GM21619 (cell line): ENCODE data around the gene TUT1.
"Not testable (repeated sequence)": the region's sequence is repeated elsewhere in the genome, so short reads cannot be mapped to it uniquely, and the experiment has no call there.

Experiments used
- ATAC-seq: cut with Tn5 transposase; IDR thresholded peaks from one replicate; pipeline ENCODE4 v1.9.1; 2021; ENCODE audit not compliant: unreplicated experiment

The TUT1 gene

GRCh38 chr11:62556875-62557631 lies 34.3 kb downstream of the TUT1 start:
- peak; percentile 27 for ATAC-seq

DNA sequence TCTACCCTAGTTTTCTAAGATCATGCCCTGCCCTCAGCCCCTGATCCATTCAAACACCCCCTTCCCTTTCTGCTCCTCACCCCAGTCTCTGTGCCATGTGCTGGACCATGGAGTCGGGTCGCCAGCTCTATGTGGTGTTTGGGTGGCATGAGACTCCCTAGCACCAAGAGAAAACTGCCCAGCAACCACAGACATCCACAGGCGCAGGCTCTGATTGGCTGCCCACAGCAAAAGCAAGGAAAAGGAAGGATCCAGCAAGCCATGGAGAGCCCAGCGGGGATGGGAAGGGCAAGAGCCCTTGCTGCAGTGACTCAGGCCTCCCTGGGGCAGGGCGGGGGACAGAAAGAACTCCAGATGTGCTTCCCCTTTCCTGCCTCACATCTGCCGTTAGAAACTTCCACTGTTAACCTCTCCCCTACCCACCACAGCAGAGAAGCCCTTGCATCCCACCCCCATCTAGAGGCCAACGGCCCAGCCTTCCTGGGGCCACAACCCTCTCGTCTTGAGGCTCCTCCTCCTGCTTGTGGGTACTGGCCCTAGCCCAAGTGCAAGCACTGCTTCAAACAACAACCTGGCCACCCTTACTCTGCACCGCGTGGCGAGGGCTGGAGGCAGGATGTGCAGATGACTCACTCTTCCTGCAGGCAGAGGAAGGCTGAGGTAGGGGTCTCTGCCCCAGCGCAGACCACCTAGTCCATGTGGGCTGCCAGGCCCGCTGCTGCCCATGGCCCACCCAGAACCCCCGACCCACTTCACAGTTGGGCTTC lies 35.0 kb downstream of the TUT1 start:
- peak; percentile 32 for ATAC-seq

DNA sequence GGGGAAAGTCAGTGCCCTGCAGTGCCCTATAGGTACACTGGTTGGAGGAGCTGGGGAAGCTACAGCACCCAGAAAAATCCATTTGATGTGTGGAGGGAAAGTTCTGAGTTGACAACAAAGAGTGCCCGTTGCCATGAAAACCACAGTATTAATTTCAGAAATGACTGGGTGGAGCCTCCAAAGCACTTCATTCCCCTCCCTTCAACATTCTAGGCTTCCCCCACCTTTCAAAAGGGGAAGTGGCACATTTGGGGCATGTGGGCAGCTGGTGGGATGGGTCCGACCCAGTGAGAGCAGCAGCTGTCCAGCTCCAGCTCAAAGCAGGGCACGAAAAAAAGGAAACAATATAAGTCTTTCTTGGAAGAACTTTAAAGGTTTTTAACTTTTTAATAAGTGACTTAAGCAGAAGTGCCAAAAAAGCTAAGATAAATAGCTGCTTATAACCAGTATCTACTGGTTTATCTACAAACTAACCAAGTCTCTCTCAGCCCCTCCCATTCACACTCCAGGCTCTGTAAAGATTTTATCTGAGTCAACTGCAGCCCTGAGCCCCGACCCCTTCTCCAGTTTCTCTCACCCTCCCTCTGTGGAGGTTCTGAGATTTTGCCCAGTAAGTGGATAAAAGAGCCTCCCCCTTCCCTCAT lies 35.7 kb downstream of the TUT1 start:
- peak; percentile 23 for ATAC-seq

DNA sequence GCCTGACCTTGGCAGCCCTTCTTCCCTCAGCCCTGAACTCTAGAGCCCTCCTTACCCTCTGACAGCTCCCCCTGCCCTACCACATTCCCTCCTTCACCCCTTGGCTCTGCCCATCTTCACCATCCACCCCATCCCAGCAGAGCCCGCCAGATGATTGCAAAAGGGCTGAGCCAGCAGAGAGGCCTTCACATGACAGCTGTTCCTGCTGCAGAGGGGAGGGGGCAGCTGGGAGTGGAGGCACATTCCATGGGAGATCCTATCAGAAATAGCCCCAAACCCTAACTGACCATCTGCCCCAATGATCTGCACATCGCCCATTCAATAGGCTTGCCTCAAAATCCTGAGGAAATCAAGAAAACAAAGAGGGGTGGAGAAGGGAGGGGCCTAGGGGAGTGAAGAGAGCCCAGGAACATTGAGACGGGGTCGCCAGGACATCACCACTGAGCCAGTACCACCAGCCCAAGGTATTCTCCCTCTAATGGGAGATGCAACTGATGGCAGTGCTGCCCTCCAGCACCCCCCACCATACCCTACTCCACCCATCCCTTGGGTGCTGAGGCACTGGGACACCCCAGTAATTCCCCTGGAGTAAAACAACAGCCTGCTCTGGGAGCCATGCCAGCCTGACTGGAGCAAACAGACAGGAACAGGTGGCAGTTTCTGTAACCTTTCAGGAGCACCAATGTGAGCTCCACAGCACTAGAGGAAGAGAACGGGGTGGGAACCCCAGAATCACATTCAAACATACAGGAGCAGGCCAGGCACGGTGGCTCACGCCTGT lies 36.7 kb downstream of the TUT1 start:
- ATAC-seq: no peak

DNA sequence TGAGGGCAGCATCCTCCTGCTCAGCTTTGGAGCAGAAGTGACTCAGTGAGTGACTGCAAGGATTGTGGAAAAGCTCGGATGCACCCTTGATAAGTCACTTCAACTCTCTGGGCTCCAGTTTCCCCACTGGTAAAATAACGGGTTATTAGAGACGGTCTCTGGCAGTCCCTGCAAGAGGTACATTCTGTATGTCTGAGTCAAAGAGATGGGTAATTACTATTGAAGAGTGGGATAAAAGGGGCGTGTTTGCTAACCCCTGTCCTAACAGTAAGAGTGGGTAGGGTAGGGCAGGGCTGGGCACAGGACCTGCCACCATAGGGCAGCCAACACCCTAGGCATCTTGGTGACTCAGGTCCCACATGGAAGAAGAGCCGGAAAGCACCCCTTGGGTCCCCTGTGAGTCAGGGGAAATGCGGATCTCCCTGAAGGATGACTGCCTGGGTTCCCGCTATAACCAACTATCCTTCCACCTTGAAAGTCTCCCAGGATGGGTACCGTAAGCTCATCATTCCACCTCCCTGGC lies 37.4 kb downstream of the TUT1 start:
- no peak for ATAC-seq

GRCh38 chr11:62553080-62553838 lies 38.1 kb downstream of the TUT1 start:
- no peak for ATAC-seq

DNA sequence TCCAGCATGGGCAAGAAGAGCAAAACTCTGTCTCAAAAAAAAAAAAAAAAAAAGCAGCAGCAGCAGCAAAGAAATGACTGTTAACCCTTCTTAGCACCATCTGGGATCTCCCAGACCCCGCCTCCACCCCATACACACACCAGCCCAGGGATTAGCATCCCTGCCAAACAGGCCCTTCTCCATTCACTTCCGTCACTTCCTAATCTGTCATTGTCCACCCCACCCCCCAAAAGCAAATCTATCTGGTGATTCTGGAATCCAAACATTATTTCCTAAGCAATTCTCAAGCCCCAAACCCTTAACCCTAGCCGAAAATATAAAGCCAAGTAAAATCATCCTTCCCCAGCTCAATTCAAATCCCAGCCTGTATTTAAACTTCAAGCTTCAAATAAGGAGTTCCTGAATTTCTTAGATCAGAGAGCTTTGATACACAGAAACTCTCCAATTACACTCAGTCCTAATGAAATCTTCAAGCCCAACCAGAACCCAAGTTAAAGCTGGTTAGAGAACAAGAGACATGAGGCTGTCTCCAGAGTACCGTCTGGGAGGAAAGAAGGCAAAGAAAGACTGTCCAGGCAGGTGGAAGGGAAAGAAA lies 38.7 kb downstream of the TUT1 start:
- ATAC-seq: no peak

- not testable (repeated sequence) for ATAC-seq
These were observed 40.8 kb downstream of the TUT1 start for GRCh38 chr11:62550478-62550877.

GRCh38 chr11:62548545-62549335 lies 42.6 kb downstream of the TUT1 start:
- ATAC-seq: no peak

- no peak for ATAC-seq
These were observed 43.5 kb downstream of the TUT1 start for GRCh38 chr11:62547691-62548281.

DNA sequence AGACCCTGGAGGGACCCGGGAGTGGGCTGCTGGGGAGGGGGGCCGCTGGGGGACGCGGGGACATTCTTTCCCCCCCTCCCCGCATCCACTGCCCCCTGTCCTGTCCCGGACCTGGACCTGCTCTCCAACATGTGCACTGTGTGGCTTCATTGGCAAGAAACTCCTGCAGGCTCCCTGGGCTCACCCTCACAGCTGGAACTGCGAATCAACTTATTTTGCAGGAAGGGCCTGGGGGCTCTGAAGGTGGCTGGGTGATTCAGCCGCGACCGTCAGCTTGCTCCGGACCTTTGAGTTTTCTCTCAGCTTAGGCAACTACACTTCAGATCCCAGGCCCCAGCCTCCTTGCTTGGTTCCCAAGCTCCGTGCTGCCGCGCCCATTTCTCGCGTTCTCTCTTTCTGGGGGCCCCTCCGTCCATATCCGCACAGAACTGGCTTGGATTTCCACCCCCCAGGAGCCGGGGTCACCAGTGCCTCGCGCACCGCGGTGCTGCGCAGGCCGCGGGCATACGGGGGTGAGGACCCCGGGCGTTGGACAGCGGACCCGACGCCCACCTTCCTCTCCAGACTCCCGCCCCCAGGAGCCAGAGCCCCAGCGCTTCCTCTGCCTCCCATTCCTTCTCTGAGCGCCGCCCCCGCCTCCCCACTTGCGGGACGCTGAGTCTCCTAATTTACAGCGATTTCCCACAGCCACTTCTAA lies 44.2 kb downstream of the TUT1 start:
- ATAC-seq: no peak

DNA sequence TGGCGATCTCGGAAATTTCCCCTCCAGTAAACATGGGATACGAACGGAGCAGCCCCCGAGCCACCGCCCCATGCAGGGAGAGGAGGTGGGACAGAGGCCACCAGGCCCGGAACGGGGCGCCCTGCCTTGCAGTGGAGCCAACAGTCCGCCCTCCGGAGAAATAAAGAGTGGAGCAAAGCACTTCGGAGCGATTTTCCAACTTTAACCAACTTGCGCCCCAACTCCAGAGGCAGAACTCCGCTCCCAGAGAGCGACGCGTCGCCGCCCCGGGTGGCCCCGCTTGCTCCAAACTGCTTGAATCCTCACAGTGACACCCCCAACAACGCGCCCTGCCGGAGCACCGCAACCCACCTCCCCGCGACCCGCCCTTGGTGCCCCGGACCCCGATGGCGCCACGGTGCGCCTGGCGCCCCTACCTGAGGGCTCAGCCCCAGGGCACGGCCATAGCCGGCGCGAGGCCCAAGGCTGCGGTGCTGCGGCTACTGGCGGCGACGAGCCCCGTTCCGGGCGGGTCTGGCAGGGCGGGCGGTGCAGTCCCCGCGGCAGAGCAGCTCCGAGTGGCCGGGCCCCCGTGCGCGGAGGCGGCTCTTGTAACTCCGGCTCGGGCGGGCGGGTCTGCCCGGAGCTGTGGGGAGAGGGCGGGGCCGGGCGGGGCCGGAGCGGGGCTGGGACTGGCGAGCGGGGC lies 44.9 kb downstream of the TUT1 start, which contains the start of gene AHNAK:
Gene AHNAK (minus strand): TSS at position 563 of the 685 bp plus-strand sequence. CDS start 10,708 bp downstream, outside the sequence.
- ATAC-seq: no peak

- ATAC-seq: no peak
These were observed 45.7 kb downstream of the TUT1 start for GRCh38 chr11:62545437-62546243.

- ATAC-seq: no peak
These were observed 46.5 kb downstream of the TUT1 start for GRCh38 chr11:62544581-62545436.

- ATAC-seq: no peak
These were observed 47.5 kb downstream of the TUT1 start for GRCh38 chr11:62543680-62544444.
